Smooth muscle cell (in vitro differentiated cells): ENCODE data around the gene LRRC45. TPM values are rescaled to one million over a fixed set of nuclear protein-coding genes. Genes with fewer than 3 reads are reported as not detected.

Experiments
- DNase-seq: peaks from one replicate; lab custom pipeline; 2025; ENCODE audit not compliant: unreplicated experiment; lab: John Stamatoyannopoulos, UW
- H2AFZ ChIP-seq: fragments of 200-600 bp; sonication (generic); 2 replicates; pipeline ENCODE4 v1.6.0; 2016; ENCODE audit warnings: antibody characterized with exemption, low read depth, mild to moderate bottlenecking
- H3F3A ChIP-seq: fragments of 200-600 bp; sonication (generic); 2 replicates; pipeline ENCODE4 v1.6.0; 2017; ENCODE audit warnings: antibody characterized with exemption, low read depth
- H3K27ac ChIP-seq: fragments of 200-600 bp; sonication (generic); 2 replicates; pipeline ENCODE4 v1.5.1; 2016; ENCODE audit warnings: low read depth, mild to moderate bottlenecking
- H3K27me3 ChIP-seq: fragments of 200-600 bp; sonication (generic); 2 replicates; pipeline ENCODE4 v1.6.1; 2016; ENCODE audit warnings: low read depth, mild to moderate bottlenecking
- H3K36me3 ChIP-seq: fragments of 200-600 bp; sonication (generic); 2 replicates; pipeline ENCODE4 v1.5.1; 2016; ENCODE audit warnings: low read depth
- H3K4me1 ChIP-seq: fragments of 200-600 bp; sonication (generic); 2 replicates; pipeline ENCODE4 v1.5.1; 2016; ENCODE audit warnings: low read depth
- H3K4me2 ChIP-seq: fragments of 200-600 bp; sonication (generic); 2 replicates; pipeline ENCODE4 v1.6.0; 2016; ENCODE audit warnings: mild to moderate bottlenecking
- H3K4me3 ChIP-seq: fragments of 200-600 bp; sonication (generic); 2 replicates; pipeline ENCODE4 v1.5.1; 2016; ENCODE audit warnings: mild to moderate bottlenecking
- H3K79me2 ChIP-seq: fragments of 200-600 bp; sonication (generic); 2 replicates; pipeline ENCODE4 v1.6.0; 2016; ENCODE audit warnings: low read depth, mild to moderate bottlenecking
- H3K9ac ChIP-seq: fragments of 200-600 bp; sonication (generic); 2 replicates; pipeline ENCODE4 v1.6.0; 2016; ENCODE audit warnings: low read depth
- H3K9me3 ChIP-seq: fragments of 200-600 bp; sonication (generic); replicated peaks from 2 replicates; pipeline ENCODE4 v1.5.1; 2016; ENCODE audit warnings: low read depth
- H4K20me1 ChIP-seq: fragments of 200-600 bp; sonication (generic); 2 replicates; pipeline ENCODE4 v1.6.0; 2016; ENCODE audit warnings: low read depth
- WGBS: methylation state at CpG from one replicate; pipeline ENCODE4 v1.1.7; 2016; ENCODE audit warnings: low lambda C conversion rate; 5-methylcytosine and 5-hydroxymethylcytosine counted together
- polyA plus RNA-seq: library from polyadenylated mRNA; unstranded; fragments of >200 nt; fragmentation: Nextera tagmentation; extraction: Ambion mirVana; gene quantifications from 2 replicates; pipeline ENCODE4 v1.2.1, GENCODE V29; 2016
- total RNA-seq: library from RNA; depleted of rRNA; stranded (reverse); fragments of >200 nt; gene quantifications from 2 replicates; pipeline ENCODE4 v1.2.3, GENCODE V29; 2014
- TF ChIP-seq, protein P1 (sequence below): fragments of 200-600 bp; sonication (generic); IDR thresholded peaks from 2 replicates; pipeline ENCODE4 v1.5.1; 2017; ENCODE audit warnings: borderline replicate concordance, mild to moderate bottlenecking, antibody characterized with exemption; ENCODE audit not compliant: insufficient read depth, poor library complexity, severe bottlenecking

LRRC45 gene
- total and polyA plus RNA-seq, 2 experiments from 2014 or later: 9.6 to 13.5 TPM

DNA sequence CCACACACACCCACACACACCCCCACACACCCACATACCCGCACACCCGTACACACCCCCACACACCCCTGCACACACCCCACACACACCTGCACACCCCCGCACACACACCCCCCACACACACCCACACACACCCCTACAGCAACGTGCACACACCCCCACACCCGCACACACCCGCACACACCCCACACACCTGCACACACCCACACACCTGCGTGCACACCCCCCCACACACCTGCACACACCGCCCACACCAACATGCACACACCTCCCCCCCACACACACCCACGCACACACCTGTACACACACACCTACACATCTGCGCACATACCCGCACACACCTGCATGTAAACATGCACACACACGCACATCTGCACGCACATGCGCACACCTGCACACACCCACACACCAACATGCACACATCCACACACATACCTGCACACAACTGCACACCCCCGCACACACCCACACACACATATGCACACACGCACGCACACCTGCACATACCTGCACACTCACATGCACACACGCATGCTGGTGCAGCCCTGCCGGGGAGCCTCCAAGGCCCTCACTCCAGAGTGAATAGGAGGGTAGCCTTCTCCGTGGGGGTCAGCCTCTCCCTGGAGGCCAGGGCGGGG, 38.2 kb upstream of the LRRC45 start:
- no peaks in the 10 kb centered on the region for H3F3A ChIP-seq
- H3K36me3 ChIP-seq: no peaks in the 10 kb centered on the region
- no peaks in the 10 kb centered on the region for H3K4me1 ChIP-seq
- no peaks in the 10 kb centered on the region for H3K27me3 ChIP-seq
- no peak overlapping the region for H3K4me3 ChIP-seq
- H3K79me2 ChIP-seq: peaks cover under 1% of the 10 kb centered on the region
- no peak overlapping the region for H2AFZ ChIP-seq
- no peak overlapping the region for H3K9ac ChIP-seq
- DNase-seq: no peak
- H3K9me3 ChIP-seq: no peaks in the 10 kb centered on the region
- TF ChIP-seq, protein P1, sequence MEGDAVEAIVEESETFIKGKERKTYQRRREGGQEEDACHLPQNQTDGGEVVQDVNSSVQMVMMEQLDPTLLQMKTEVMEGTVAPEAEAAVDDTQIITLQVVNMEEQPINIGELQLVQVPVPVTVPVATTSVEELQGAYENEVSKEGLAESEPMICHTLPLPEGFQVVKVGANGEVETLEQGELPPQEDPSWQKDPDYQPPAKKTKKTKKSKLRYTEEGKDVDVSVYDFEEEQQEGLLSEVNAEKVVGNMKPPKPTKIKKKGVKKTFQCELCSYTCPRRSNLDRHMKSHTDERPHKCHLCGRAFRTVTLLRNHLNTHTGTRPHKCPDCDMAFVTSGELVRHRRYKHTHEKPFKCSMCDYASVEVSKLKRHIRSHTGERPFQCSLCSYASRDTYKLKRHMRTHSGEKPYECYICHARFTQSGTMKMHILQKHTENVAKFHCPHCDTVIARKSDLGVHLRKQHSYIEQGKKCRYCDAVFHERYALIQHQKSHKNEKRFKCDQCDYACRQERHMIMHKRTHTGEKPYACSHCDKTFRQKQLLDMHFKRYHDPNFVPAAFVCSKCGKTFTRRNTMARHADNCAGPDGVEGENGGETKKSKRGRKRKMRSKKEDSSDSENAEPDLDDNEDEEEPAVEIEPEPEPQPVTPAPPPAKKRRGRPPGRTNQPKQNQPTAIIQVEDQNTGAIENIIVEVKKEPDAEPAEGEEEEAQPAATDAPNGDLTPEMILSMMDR: no peak
- H4K20me1 ChIP-seq: peaks cover 18% of the 10 kb centered on the region
- no peak overlapping the region for H3K27ac ChIP-seq
- no peak overlapping the region for H3K4me2 ChIP-seq
- 98% methylated on average over 12 of the region's 21 CpGs for WGBS

- H4K20me1 ChIP-seq: peaks cover 22% of the 10 kb centered on the region
- TF ChIP-seq, protein P1: no peak
- H3K9ac ChIP-seq: no peak overlapping the region
- no peak overlapping the region for H3K4me3 ChIP-seq
- no peaks in the 10 kb centered on the region for H3K9me3 ChIP-seq
- H3K27me3 ChIP-seq: no peaks in the 10 kb centered on the region
- peaks cover 2% of the 10 kb centered on the region for H3K4me1 ChIP-seq
- H3F3A ChIP-seq: no peaks in the 10 kb centered on the region
- no peak overlapping the region for H3K4me2 ChIP-seq
- WGBS: 97% methylated on average over 26 of the region's 26 CpGs
- no peak overlapping the region for H2AFZ ChIP-seq
- peaks cover 3% of the 10 kb centered on the region for H3K79me2 ChIP-seq
- no peak overlapping the region for H3K27ac ChIP-seq
- H3K36me3 ChIP-seq: no peaks in the 10 kb centered on the region
- no peak for DNase-seq
These were observed 36.5 kb upstream of the LRRC45 start for GRCh38 chr17:81986606-81987005.

- H3K27ac ChIP-seq: no peak overlapping the region
- no peaks in the 10 kb centered on the region for H3K27me3 ChIP-seq
- no peaks in the 10 kb centered on the region for H3K9me3 ChIP-seq
- WGBS: 94% methylated on average over 26 of the region's 26 CpGs
- no peaks in the 10 kb centered on the region for H3F3A ChIP-seq
- peaks cover 9% of the 10 kb centered on the region for H3K4me1 ChIP-seq
- no peak for DNase-seq
- TF ChIP-seq, protein P1: no peak
- H3K9ac ChIP-seq: no peak overlapping the region
- H2AFZ ChIP-seq: no peak overlapping the region
- H3K4me3 ChIP-seq: no peak overlapping the region
- no peaks in the 10 kb centered on the region for H3K36me3 ChIP-seq
- H3K79me2 ChIP-seq: peaks cover 3% of the 10 kb centered on the region
- peaks cover 20% of the 10 kb centered on the region for H4K20me1 ChIP-seq
- H3K4me2 ChIP-seq: no peak overlapping the region
These were observed 35.8 kb upstream of the LRRC45 start for GRCh38 chr17:81987161-81987770.
